Mesendoderm (in vitro differentiated cells): Measurements from ENCODE around the gene LIX1.

Experiments used
- DNase-seq: peaks from one replicate; pipeline ENCODE4 v3.0.0; 2013
- H2AK5ac ChIP-seq: 2 replicates; pipeline ENCODE4 v1.6.1; 2013; ENCODE audit warnings: low read length, inconsistent platforms
- H2BK120ac ChIP-seq: 2 replicates; pipeline ENCODE4 v1.6.1; 2013; ENCODE audit warnings: low read depth, mild to moderate bottlenecking, low read length, moderate library complexity, mixed read lengths
- H2BK15ac ChIP-seq: replicated peaks from 2 replicates; pipeline ENCODE4 v1.6.1; 2013; ENCODE audit warnings: low read depth, mild to moderate bottlenecking, moderate library complexity
- H2BK5ac ChIP-seq: 2 replicates; pipeline ENCODE4 v1.6.1; 2013; ENCODE audit warnings: low read length, inconsistent platforms
- H3K18ac ChIP-seq: 2 replicates; pipeline ENCODE4 v1.6.1; 2013; ENCODE audit warnings: mild to moderate bottlenecking, low read length, mixed read lengths
- H3K23ac ChIP-seq: one replicate; pipeline ENCODE4 v1.6.1; 2013; ENCODE audit warnings: low read length
- H3K27ac ChIP-seq: 2 replicates; pipeline ENCODE4 v1.5.1; 2013; ENCODE audit warnings: low read depth, mild to moderate bottlenecking, inconsistent platforms, low read length, moderate library complexity
- H3K27me3 ChIP-seq: 2 replicates; pipeline ENCODE4 v1.6.1; 2013; ENCODE audit warnings: low read length, control low read depth, mild to moderate bottlenecking, inconsistent platforms; ENCODE audit not compliant: insufficient read depth, poor library complexity
- H3K36me3 ChIP-seq: 2 replicates; pipeline ENCODE4 v1.6.1; 2013; ENCODE audit warnings: low read length, inconsistent platforms; ENCODE audit not compliant: control insufficient read depth, insufficient read depth
- H3K4ac ChIP-seq: one replicate; pipeline ENCODE4 v1.6.1; 2013; ENCODE audit warnings: low read depth, mild to moderate bottlenecking, low read length, moderate library complexity
- H3K4me1 ChIP-seq: 2 replicates; pipeline ENCODE4 v1.6.1; 2013; ENCODE audit warnings: low read depth, low read length, inconsistent platforms; ENCODE audit not compliant: control insufficient read depth
- H3K4me2 ChIP-seq: 2 replicates; pipeline ENCODE4 v1.6.1; 2013; ENCODE audit warnings: low read length
- H3K4me3 ChIP-seq: 2 replicates; pipeline ENCODE4 v1.5.1; 2013; ENCODE audit warnings: mild to moderate bottlenecking, low read length
- H3K56ac ChIP-seq: one replicate; pipeline ENCODE4 v1.6.1; 2013; ENCODE audit warnings: low read length
- H3K79me1 ChIP-seq: 2 replicates; pipeline ENCODE4 v1.6.1; 2013; ENCODE audit warnings: low read length, inconsistent platforms
- H3K79me2 ChIP-seq: 2 replicates; pipeline ENCODE4 v1.6.1; 2013; ENCODE audit warnings: mild to moderate bottlenecking, low read length; ENCODE audit not compliant: control insufficient read depth, insufficient read depth
- H3K9ac ChIP-seq: 2 replicates; pipeline ENCODE4 v1.6.1; 2013; ENCODE audit warnings: low read length, inconsistent platforms
- H4K5ac ChIP-seq: one replicate; pipeline ENCODE4 v1.6.1; 2013; ENCODE audit warnings: low read length
- H4K8ac ChIP-seq: one replicate; pipeline ENCODE4 v1.6.1; 2013; ENCODE audit warnings: low read depth, mild to moderate bottlenecking, control low read depth, low read length, moderate library complexity
- WGBS: extraction: QIAGEN DNeasy Blood & Tissue Kit; methylation state at CpG from one replicate; pipeline ENCODE4 v1.1.7; 2013; ENCODE audit warnings: low lambda C conversion rate, missing lambda C conversion rate; ENCODE audit not compliant: insufficient coverage; ENCODE audit errors: extremely low coverage; 5-methylcytosine and 5-hydroxymethylcytosine counted together

Gene LIX1

GRCh38 chr5:97101189-97101910 lies 41.1 kb downstream of the LIX1 start:
- Histone ChIP-seq H3K27ac (no peak overlapping the region), H3K4me2 (no peak overlapping the region), H3K4ac (no peak overlapping the region), H4K8ac (no peak overlapping the region), H2BK5ac (no peak overlapping the region), H3K27me3 (no peaks in the 10 kb centered on the region), H3K79me2 (no peaks in the 10 kb centered on the region), H3K9ac (no peak overlapping the region), H4K5ac (no peak overlapping the region), H3K18ac (peak overlapping the region; percentile 60), H3K4me3 (no peak overlapping the region), H3K79me1 (no peaks in the 10 kb centered on the region), H2AK5ac (no peak overlapping the region), H2BK120ac (no peak overlapping the region), H3K23ac (no peak overlapping the region), H3K4me1 (no peaks in the 10 kb centered on the region), H3K56ac (no peak overlapping the region), H3K36me3 (no peaks in the 10 kb centered on the region), H2BK15ac (no peak overlapping the region)
- DNase-seq, result no peak
- no CpG with 5 or more reads among the region's 6 CpGs for WGBS

- no peaks in the 10 kb centered on the region for H3K79me2 ChIP-seq
- DNase-seq, result no peak
Measured at GRCh38 chr5:97100476-97100875, 41.9 kb downstream of the LIX1 start.

GRCh38 chr5:97098922-97099321 lies 43.5 kb downstream of the LIX1 start:
- H3K27ac ChIP-seq, result no peak overlapping the region
- DNase-seq, result no peak
- H3K56ac ChIP-seq, result no peak overlapping the region
- H4K8ac ChIP-seq, result no peak overlapping the region
- no peaks in the 10 kb centered on the region for H3K79me1 ChIP-seq
- H2AK5ac ChIP-seq, result no peak overlapping the region
- no peak overlapping the region for H4K5ac ChIP-seq
- no peaks in the 10 kb centered on the region for H3K27me3 ChIP-seq
- no peak overlapping the region for H3K4me3 ChIP-seq
- no CpG with 5 or more reads among the region's 5 CpGs for WGBS
- H3K36me3 ChIP-seq, result no peaks in the 10 kb centered on the region
- no peak overlapping the region for H3K18ac ChIP-seq
- no peak overlapping the region for H3K23ac ChIP-seq
- H2BK15ac ChIP-seq, result no peak overlapping the region
- no peaks in the 10 kb centered on the region for H3K79me2 ChIP-seq
- H2BK5ac ChIP-seq, result no peak overlapping the region
- H3K4ac ChIP-seq, result no peak overlapping the region
- H3K9ac ChIP-seq, result no peak overlapping the region
- H2BK120ac ChIP-seq, result no peak overlapping the region
- H3K4me2 ChIP-seq, result no peak overlapping the region
- H3K4me1 ChIP-seq, result no peaks in the 10 kb centered on the region

More at GRCh38 chr5:97100476-97100875, 41.9 kb downstream of the LIX1 start:
- H3K4me3 ChIP-seq, result no peak overlapping the region
- H3K9ac ChIP-seq, result no peak overlapping the region
- no peak overlapping the region for H4K8ac ChIP-seq
- no peak overlapping the region for H3K56ac ChIP-seq
- H2BK5ac ChIP-seq, result no peak overlapping the region
- no peak overlapping the region for H2AK5ac ChIP-seq
- H3K4ac ChIP-seq, result no peak overlapping the region
- H3K4me1 ChIP-seq, result no peaks in the 10 kb centered on the region
- no peak overlapping the region for H2BK15ac ChIP-seq
- H3K27ac ChIP-seq, result no peak overlapping the region
- no peak overlapping the region for H3K4me2 ChIP-seq
- H3K18ac ChIP-seq, result no peak overlapping the region
- H3K79me1 ChIP-seq, result no peaks in the 10 kb centered on the region
- H3K23ac ChIP-seq, result no peak overlapping the region
- no peak overlapping the region for H4K5ac ChIP-seq
- no peak overlapping the region for H2BK120ac ChIP-seq
- H3K27me3 ChIP-seq, result no peaks in the 10 kb centered on the region
- WGBS, result no CpG with 5 or more reads among the region's 2 CpGs
- no peaks in the 10 kb centered on the region for H3K36me3 ChIP-seq

GRCh38 chr5:97097326-97098230 lies 44.8 kb downstream of the LIX1 start:
- Histone ChIP-seq H2AK5ac (no peak overlapping the region), H3K56ac (no peak overlapping the region), H2BK15ac (no peak overlapping the region), H3K4me2 (no peak overlapping the region), H3K18ac (no peak overlapping the region), H4K5ac (no peak overlapping the region), H2BK120ac (no peak overlapping the region), H3K36me3 (no peaks in the 10 kb centered on the region), H3K4ac (no peak overlapping the region), H3K4me3 (no peak overlapping the region), H3K27ac (no peak overlapping the region), H3K27me3 (no peaks in the 10 kb centered on the region), H3K4me1 (no peaks in the 10 kb centered on the region), H4K8ac (no peak overlapping the region), H3K9ac (no peak overlapping the region), H3K79me1 (no peaks in the 10 kb centered on the region), H3K23ac (no peak overlapping the region), H3K79me2 (no peaks in the 10 kb centered on the region), H2BK5ac (no peak overlapping the region)
- no CpG with 5 or more reads among the region's 9 CpGs for WGBS
- peak; percentile 50 for DNase-seq

- Histone ChIP-seq H4K5ac (no peak overlapping the region), H3K18ac (no peak overlapping the region), H3K79me2 (no peaks in the 10 kb centered on the region), H3K79me1 (no peaks in the 10 kb centered on the region), H2BK5ac (no peak overlapping the region), H3K36me3 (no peaks in the 10 kb centered on the region), H3K56ac (no peak overlapping the region), H3K4me1 (no peaks in the 10 kb centered on the region), H2AK5ac (no peak overlapping the region), H4K8ac (no peak overlapping the region), H3K27me3 (no peaks in the 10 kb centered on the region), H2BK120ac (no peak overlapping the region), H3K4me3 (no peak overlapping the region), H3K4ac (no peak overlapping the region), H3K23ac (no peak overlapping the region), H3K27ac (no peak overlapping the region), H3K9ac (no peak overlapping the region), H2BK15ac (no peak overlapping the region), H3K4me2 (no peak overlapping the region)
- DNase-seq, result no peak
Measured at GRCh38 chr5:97096846-97097245, 45.6 kb downstream of the LIX1 start.
